ENCODE results near the gene AREL1. TPM values are rescaled to one million over a fixed set of nuclear protein-coding genes. Genes with fewer than 3 reads are reported as not detected.

AREL1 gene
- polyA plus RNA-seq, 1 donor from 2014 or later = 30.4 TPM

- no peaks in the 10 kb centered on the region for H3K27me3 ChIP-seq (ENCODE audit: insufficient read depth, low read depth, low read length)
- no peaks in the 10 kb centered on the region for H3K79me2 ChIP-seq (replicated peaks; ENCODE audit: insufficient read depth, low read length)
- H3K9ac ChIP-seq (ENCODE audit: low read length) = no peak overlapping the region
- H2AFZ ChIP-seq (ENCODE audit: low read depth, low read length) = no peak overlapping the region
- H3K9me3 ChIP-seq (ENCODE audit: low read length) = no peaks in the 10 kb centered on the region
- no peaks in the 10 kb centered on the region for H3K9me2 ChIP-seq (ENCODE audit: insufficient read depth, low read length)
- H3K4me2 ChIP-seq (ENCODE audit: low read length) = no peak overlapping the region
- H4K20me1 ChIP-seq (ENCODE audit: insufficient read depth) = no peaks in the 10 kb centered on the region
- H3F3A ChIP-seq (ENCODE audit: insufficient read depth, low read length, poor library complexity, severe bottlenecking) = no peaks in the 10 kb centered on the region
- no peaks in the 10 kb centered on the region for H3K36me3 ChIP-seq (ENCODE audit: insufficient read depth, low read length)
- no peak overlapping the region for H3K4me3 ChIP-seq (ENCODE audit: low read length)
- H3K27ac ChIP-seq (ENCODE audit: low read length) = no peak overlapping the region
- TF ChIP-seq MXI1 (conservative IDR thresholded peaks at IDR 0.05; ENCODE audit: poor library complexity, severe bottlenecking) = no peak
- TF ChIP-seq CTCF (IDR thresholded peaks at IDR 0.05; ENCODE audit: poor library complexity, severe bottlenecking) = no peak
- no peak for TF ChIP-seq EP300 (conservative IDR thresholded peaks at IDR 0.05; ENCODE audit: poor library complexity, severe bottlenecking)
- no peak for TF ChIP-seq REST (IDR thresholded peaks at IDR 0.05; ENCODE audit: borderline replicate concordance)
- TF ChIP-seq TAF1 (IDR thresholded peaks at IDR 0.05; ENCODE audit: low read depth) = no peak
- TF ChIP-seq EZH2 (IDR thresholded peaks at IDR 0.05; ENCODE audit: borderline replicate concordance, insufficient read depth, low read length, poor library complexity, severe bottlenecking) = no peak
- no peak for TF ChIP-seq RAD21 (conservative IDR thresholded peaks at IDR 0.05)
- TF ChIP-seq POLR2AphosphoS5 (IDR thresholded peaks at IDR 0.05) = no peak
- no peak for TF ChIP-seq SMC3 (conservative IDR thresholded peaks at IDR 0.05; ENCODE audit: poor library complexity)
Observed at GRCh38 chr14:74739293-74740030, 26.6 kb upstream of the AREL1 start.

- no peaks in the 10 kb centered on the region for H3F3A ChIP-seq (ENCODE audit: insufficient read depth, low read length, poor library complexity, severe bottlenecking)
- no peaks in the 10 kb centered on the region for H4K20me1 ChIP-seq (ENCODE audit: insufficient read depth)
- no peaks in the 10 kb centered on the region for H3K9me2 ChIP-seq (ENCODE audit: insufficient read depth, low read length)
- H3K79me2 ChIP-seq (replicated peaks; ENCODE audit: insufficient read depth, low read length) = no peaks in the 10 kb centered on the region
- H3K36me3 ChIP-seq (ENCODE audit: insufficient read depth, low read length) = no peaks in the 10 kb centered on the region
- no peak overlapping the region for H3K4me2 ChIP-seq (ENCODE audit: low read length)
- H3K27ac ChIP-seq (ENCODE audit: low read length) = no peak overlapping the region
- H3K9ac ChIP-seq (ENCODE audit: low read length) = no peak overlapping the region
- no peaks in the 10 kb centered on the region for H3K9me3 ChIP-seq (ENCODE audit: low read length)
- H3K27me3 ChIP-seq (ENCODE audit: insufficient read depth, low read depth, low read length) = no peaks in the 10 kb centered on the region
- no peak for TF ChIP-seq TAF1 (IDR thresholded peaks at IDR 0.05; ENCODE audit: low read depth)
- no peak for TF ChIP-seq REST (IDR thresholded peaks at IDR 0.05; ENCODE audit: borderline replicate concordance)
- no peak for TF ChIP-seq MXI1 (conservative IDR thresholded peaks at IDR 0.05; ENCODE audit: poor library complexity, severe bottlenecking)
- no peak for TF ChIP-seq RAD21 (conservative IDR thresholded peaks at IDR 0.05)
- no peak for TF ChIP-seq EZH2 (IDR thresholded peaks at IDR 0.05; ENCODE audit: borderline replicate concordance, insufficient read depth, low read length, poor library complexity, severe bottlenecking)
- no peak for TF ChIP-seq SMC3 (conservative IDR thresholded peaks at IDR 0.05; ENCODE audit: poor library complexity)
- TF ChIP-seq EP300 (conservative IDR thresholded peaks at IDR 0.05; ENCODE audit: poor library complexity, severe bottlenecking) = no peak
- no peak for TF ChIP-seq CTCF (IDR thresholded peaks at IDR 0.05; ENCODE audit: poor library complexity, severe bottlenecking)
- no peak for TF ChIP-seq POLR2AphosphoS5 (IDR thresholded peaks at IDR 0.05)
- no peak overlapping the region for H2AFZ ChIP-seq (ENCODE audit: low read depth, low read length)
- no peak overlapping the region for H3K4me3 ChIP-seq (ENCODE audit: low read length)
Observed at GRCh38 chr14:74737753-74738325, 25.0 kb upstream of the AREL1 start.

Measured in neural cell (in vitro differentiated cells).